OCI-LY3 (cell line): ENCODE data around the gene ELAVL3.

Experiments used
- CTCF ChIP-seq: fragments of 200-600, 300-600 bp; sonication (generic); IDR thresholded peaks from 2 replicates; pipeline ENCODE4 v1.5.1; 2014; ENCODE audit warnings: antibody characterized with exemption, low read length, low read depth
- EZH2phosphoT487 ChIP-seq: fragments of 200-600 bp; shearing (Covaris generic); IDR thresholded peaks from 2 replicates; pipeline ENCODE4 v1.6.1; 2018; ENCODE audit warnings: antibody characterized with exemption, mixed run types, low read depth

- TF ChIP-seq CTCF (no peak), EZH2phosphoT487 (no peak)
Measured at GRCh38 chr19:11450570-11451326, 30.1 kb downstream of the ELAVL3 start.
